Activated CD8-positive, alpha-beta T cell treated with anti-CD3 and anti-CD28 coated beads for 36 hours (primary cell): ENCODE measurements around the gene MARS1. TPM values are rescaled to one million over a fixed set of nuclear protein-coding genes. Genes with fewer than 3 reads are reported as not detected.

Source experiments
- ATAC-seq: fragments of 200-7000 bp; cut with Tn5 transposase; one replicate; pipeline ENCODE4 v1.10.0; 2021; ENCODE audit warnings: mild to moderate bottlenecking, moderate library complexity
- CTCF ChIA-PET: fragments of 350-600 bp; sonication (Branson Sonifier 250); formaldehyde crosslinking; loops from one replicate; lab custom pipeline; 2021; ENCODE audit warnings: antibody characterized with exemption; lab: Charles Lee
- POLR2A ChIA-PET: fragments of 350-600 bp; sonication (Branson Sonifier 250); formaldehyde crosslinking; loops from one replicate; lab custom pipeline; 2021; ENCODE audit warnings: antibody characterized with exemption; lab: Charles Lee
- DNase-seq: peaks from one replicate; pipeline ENCODE4 v3.0.0-alpha.2; 2020
- H3K27ac Mint-ChIP-seq: one replicate; pipeline ENCODE4 v1.8.0; 2021; ENCODE audit warnings: mild to moderate bottlenecking, mixed read lengths
- H3K27me3 Mint-ChIP-seq: one replicate; pipeline ENCODE4 v1.8.0; 2021; ENCODE audit warnings: mixed read lengths
- H3K36me3 Mint-ChIP-seq: one replicate; pipeline ENCODE4 v1.8.0; 2021; ENCODE audit warnings: low read depth, mixed read lengths
- H3K4me1 Mint-ChIP-seq: one replicate; pipeline ENCODE4 v1.8.0; 2021; ENCODE audit warnings: low read depth, mixed read lengths
- H3K4me3 Mint-ChIP-seq: one replicate; pipeline ENCODE4 v1.8.0; 2021; ENCODE audit warnings: mild to moderate bottlenecking, moderate library complexity, mixed read lengths
- H3K9me3 Mint-ChIP-seq: one replicate; pipeline ENCODE4 v1.8.0; 2021; ENCODE audit warnings: mixed read lengths
- intact Hi-C: fragments of 100-400 bp; cut with micrococcal nuclease; formaldehyde crosslinking; loops from one replicate; pipeline ENCODE4 v1.10.0; 2022
- total RNA-seq, 2 experiments: library from RNA; stranded (reverse); gene quantifications; one replicate each; pipeline ENCODE4 v1.2.3, GENCODE V29; 2021
- TF ChIP-seq, protein P1 (sequence below): fragments of 200-600 bp; IDR thresholded peaks from one replicate; pipeline ENCODE4 v1.8.0; 2022; ENCODE audit warnings: antibody characterized with exemption, mild to moderate bottlenecking

The MARS1 gene
- total RNA-seq, 2 experiments from 2014 or later: 343 to 345 TPM

DNA sequence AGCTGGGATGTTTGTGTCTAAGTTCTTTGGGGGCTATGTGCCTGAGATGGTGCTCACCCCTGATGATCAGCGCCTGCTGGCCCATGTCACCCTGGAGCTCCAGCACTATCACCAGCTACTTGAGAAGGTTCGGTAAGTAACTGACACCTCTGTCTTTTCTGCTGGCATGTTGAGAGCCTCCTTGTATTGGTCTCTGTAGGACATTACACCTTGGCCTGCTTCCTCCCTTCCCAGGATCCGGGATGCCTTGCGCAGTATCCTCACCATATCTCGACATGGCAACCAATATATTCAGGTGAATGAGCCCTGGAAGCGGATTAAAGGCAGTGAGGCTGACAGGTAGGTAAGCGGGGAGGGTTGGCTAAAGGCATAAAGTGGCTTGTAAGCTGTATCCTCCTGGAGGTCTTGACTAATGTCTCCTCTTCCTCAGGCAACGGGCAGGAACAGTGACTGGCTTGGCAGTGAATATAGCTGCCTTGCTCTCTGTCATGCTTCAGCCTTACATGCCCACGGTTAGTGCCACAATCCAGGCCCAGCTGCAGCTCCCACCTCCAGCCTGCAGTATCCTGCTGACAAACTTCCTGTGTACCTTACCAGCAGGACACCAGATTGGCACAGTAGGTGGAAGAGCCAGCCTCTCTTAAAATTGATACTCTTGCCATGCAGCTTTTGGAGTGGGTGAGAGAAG is 27.0 kb downstream of the MARS1 start:
- ChIA-PET CTCF (interaction anchor here (0.7 to 2.0 kb wide), 5 partner anchors 9 to 59 kb away, joined by 3 to 9 read pairs (median 4); no protein-coding TSS in a partner anchor), POLR2A (interaction anchor here (0.7 to 1.4 kb wide), 6 partner anchors 8 to 38 kb away, joined by 3 to 5 read pairs (median 4); partner anchors contain the start of gene ARHGAP9)
- H3K27me3 Mint-ChIP-seq: no peaks in the 10 kb centered on the region
- ATAC-seq (no peak), DNase-seq (no peak)
- H3K4me3 Mint-ChIP-seq: no peak overlapping the region
- peak overlapping the region; percentile 23 for H3K27ac Mint-ChIP-seq
- peaks cover 30% of the 10 kb centered on the region for H3K4me1 Mint-ChIP-seq
- H3K9me3 Mint-ChIP-seq: no peaks in the 10 kb centered on the region
- intact Hi-C loops: no loop called here
- TF ChIP-seq, protein P1, sequence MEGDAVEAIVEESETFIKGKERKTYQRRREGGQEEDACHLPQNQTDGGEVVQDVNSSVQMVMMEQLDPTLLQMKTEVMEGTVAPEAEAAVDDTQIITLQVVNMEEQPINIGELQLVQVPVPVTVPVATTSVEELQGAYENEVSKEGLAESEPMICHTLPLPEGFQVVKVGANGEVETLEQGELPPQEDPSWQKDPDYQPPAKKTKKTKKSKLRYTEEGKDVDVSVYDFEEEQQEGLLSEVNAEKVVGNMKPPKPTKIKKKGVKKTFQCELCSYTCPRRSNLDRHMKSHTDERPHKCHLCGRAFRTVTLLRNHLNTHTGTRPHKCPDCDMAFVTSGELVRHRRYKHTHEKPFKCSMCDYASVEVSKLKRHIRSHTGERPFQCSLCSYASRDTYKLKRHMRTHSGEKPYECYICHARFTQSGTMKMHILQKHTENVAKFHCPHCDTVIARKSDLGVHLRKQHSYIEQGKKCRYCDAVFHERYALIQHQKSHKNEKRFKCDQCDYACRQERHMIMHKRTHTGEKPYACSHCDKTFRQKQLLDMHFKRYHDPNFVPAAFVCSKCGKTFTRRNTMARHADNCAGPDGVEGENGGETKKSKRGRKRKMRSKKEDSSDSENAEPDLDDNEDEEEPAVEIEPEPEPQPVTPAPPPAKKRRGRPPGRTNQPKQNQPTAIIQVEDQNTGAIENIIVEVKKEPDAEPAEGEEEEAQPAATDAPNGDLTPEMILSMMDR: no peak
- peaks cover 78% of the 10 kb centered on the region for H3K36me3 Mint-ChIP-seq

DNA sequence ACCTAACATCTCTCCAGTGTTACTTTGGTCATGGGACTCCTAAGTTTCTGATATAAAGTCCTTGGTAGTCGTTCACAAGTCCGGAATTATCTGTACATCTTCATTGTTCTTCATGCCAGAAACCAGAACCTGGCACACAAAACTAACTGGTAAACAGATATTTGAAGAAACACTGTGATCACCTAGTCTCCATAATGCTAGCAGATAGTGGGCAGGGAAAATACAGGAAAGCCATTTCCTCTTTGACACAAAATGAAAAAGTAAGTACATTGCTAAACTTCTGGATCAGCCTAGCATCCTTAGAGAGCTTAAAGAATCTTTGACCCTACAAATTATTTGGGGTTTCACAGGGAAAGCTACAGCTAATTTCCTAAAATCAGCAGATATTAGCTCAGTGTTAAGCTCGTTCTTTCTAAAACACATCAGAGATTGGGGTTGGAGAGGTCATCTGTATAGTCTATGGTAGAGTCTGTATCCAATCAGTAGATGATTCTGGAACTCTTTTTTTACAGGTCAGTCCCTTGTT is 27.6 kb downstream of the MARS1 start:
- H3K36me3 Mint-ChIP-seq: peaks cover 83% of the 10 kb centered on the region
- peaks cover 30% of the 10 kb centered on the region for H3K4me1 Mint-ChIP-seq
- CTCF ChIA-PET: interaction anchor here (1.3 to 2.0 kb wide), 4 partner anchors 11 to 60 kb away, joined by 3 to 9 read pairs (median 4); partner anchors contain the start of gene DCTN2
- no peak for DNase-seq
- TF ChIP-seq, protein P1: no peak
- no peak overlapping the region for H3K4me3 Mint-ChIP-seq
- no peaks in the 10 kb centered on the region for H3K9me3 Mint-ChIP-seq
- ATAC-seq: no peak
- intact Hi-C loops: no loop called here
- H3K27me3 Mint-ChIP-seq: no peaks in the 10 kb centered on the region
- POLR2A ChIA-PET: interaction anchor here (0.7 to 5.7 kb wide), 6 partner anchors 8 to 115 kb away, joined by 3 to 50 read pairs (median 3); partner anchors contain the start of genes ARHGAP9 and MARS1
- peak overlapping the region; percentile 23 for H3K27ac Mint-ChIP-seq

DNA sequence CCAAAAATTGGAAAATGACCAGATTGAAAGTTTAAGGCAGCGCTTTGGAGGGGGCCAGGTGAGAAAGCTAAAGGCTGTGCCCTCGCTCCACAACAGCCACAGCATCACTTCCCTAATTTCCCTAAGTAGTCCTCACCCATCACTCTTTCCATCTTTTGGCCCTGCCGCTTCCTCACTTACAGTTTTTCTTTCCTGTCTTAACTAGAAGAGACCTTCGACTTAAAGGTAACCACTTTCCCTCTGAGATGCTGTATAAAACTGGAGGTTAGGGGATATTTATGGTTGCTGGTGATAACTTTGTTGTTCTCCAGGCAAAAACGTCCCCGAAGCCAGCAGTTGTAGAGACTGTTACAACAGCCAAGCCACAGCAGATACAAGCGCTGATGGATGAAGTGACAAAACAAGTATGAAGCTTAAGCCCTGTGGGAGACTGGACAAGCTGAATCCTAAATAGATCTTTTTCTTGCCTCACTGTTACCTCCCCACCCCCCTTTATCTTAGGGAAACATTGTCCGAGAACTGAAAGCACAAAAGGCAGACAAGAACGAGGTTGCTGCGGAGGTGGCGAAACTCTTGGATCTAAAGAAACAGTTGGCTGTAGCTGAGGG is 28.2 kb downstream of the MARS1 start:
- H3K9me3 Mint-ChIP-seq: no peaks in the 10 kb centered on the region
- POLR2A ChIA-PET: interaction anchor here (0.7 to 5.7 kb wide), 5 partner anchors 11 to 115 kb away, joined by 3 to 50 read pairs (median 3); partner anchors contain the start of gene MARS1

DNA sequence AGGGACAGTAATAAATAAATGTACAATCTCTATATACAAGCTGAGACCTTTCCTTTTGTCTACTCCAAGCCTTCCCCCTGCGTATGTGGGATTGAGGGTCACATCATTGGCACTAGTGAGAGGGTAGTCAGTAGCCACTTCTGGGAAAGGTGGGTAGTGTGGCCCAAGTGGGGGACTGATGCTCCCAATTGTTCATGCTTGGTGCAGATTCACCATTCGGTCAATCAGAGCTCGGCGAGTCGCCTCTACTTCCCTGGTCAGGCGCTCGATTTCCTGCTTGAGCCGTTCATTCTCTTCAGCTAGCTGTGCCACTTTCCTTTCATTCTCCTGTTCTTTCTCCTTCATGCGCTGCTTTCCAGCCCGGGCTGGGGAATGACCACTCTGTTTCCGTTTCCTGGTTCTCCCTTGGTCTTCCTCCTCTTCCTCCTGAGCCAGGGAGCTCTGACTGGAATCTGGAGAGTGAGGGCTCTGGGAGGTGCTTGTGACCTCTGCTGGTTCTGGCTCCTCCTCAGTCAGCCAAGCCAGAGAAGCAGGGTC is 28.8 kb downstream of the MARS1 start:
- DNase-seq: no peak
- POLR2A ChIA-PET: interaction anchor here (1.0 to 5.7 kb wide), 5 partner anchors 11 to 94 kb away, joined by 3 to 50 read pairs (median 3); partner anchors contain the start of gene MARS1
- Mint-ChIP-seq H3K4me1 (peaks cover 40% of the 10 kb centered on the region), H3K36me3 (peaks cover 75% of the 10 kb centered on the region), H3K27me3 (no peaks in the 10 kb centered on the region), H3K27ac (peak overlapping the region; percentile 99), H3K9me3 (no peaks in the 10 kb centered on the region), H3K4me3 (no peak overlapping the region)
- CTCF ChIA-PET: interaction anchor here (1.3 to 1.6 kb wide), 2 partner anchors 30 to 58 kb away, joined by 3 to 5 read pairs; partner anchors contain the start of gene DCTN2
- ATAC-seq: no peak
- TF ChIP-seq, protein P1: no peak
- intact Hi-C loops: no loop called here

More for the DNA sequence above, 28.2 kb downstream of the MARS1 start:
- peaks cover 79% of the 10 kb centered on the region for H3K36me3 Mint-ChIP-seq
- no peak overlapping the region for H3K4me3 Mint-ChIP-seq
- peaks cover 34% of the 10 kb centered on the region for H3K4me1 Mint-ChIP-seq
- no peak for DNase-seq
- H3K27me3 Mint-ChIP-seq: no peaks in the 10 kb centered on the region
- ATAC-seq: no peak
- peak overlapping the region; percentile 23 for H3K27ac Mint-ChIP-seq
- intact Hi-C loops: no loop called here
- CTCF ChIA-PET: interaction anchor here (1.3 to 2.0 kb wide), 3 partner anchors 12 to 57 kb away, joined by 3 to 9 read pairs (median 5); partner anchors contain the start of gene DCTN2
- TF ChIP-seq, protein P1: no peak
